ENCODE data around the gene APOL2.

The APOL2 gene

GRCh38 chr22:36286096-36286957 lies 47.0 kb upstream of the APOL2 start:
- TF ChIP-seq FOXP2 (optimal IDR thresholded peaks at IDR 0.05; ENCODE audit: borderline replicate concordance, extremely low read depth, extremely low read length, insufficient read depth) (no peak), POLR2AphosphoS5 (IDR thresholded peaks at IDR 0.05; ENCODE audit: low read depth, low read length) (no peak), SIN3A (IDR thresholded peaks at IDR 0.05; ENCODE audit: borderline replicate concordance, insufficient read depth, low read length) (no peak), TAF1 (IDR thresholded peaks at IDR 0.05; ENCODE audit: borderline replicate concordance, insufficient read depth, low read length) (no peak)
- TF ChIP-seq, protein P1, sequence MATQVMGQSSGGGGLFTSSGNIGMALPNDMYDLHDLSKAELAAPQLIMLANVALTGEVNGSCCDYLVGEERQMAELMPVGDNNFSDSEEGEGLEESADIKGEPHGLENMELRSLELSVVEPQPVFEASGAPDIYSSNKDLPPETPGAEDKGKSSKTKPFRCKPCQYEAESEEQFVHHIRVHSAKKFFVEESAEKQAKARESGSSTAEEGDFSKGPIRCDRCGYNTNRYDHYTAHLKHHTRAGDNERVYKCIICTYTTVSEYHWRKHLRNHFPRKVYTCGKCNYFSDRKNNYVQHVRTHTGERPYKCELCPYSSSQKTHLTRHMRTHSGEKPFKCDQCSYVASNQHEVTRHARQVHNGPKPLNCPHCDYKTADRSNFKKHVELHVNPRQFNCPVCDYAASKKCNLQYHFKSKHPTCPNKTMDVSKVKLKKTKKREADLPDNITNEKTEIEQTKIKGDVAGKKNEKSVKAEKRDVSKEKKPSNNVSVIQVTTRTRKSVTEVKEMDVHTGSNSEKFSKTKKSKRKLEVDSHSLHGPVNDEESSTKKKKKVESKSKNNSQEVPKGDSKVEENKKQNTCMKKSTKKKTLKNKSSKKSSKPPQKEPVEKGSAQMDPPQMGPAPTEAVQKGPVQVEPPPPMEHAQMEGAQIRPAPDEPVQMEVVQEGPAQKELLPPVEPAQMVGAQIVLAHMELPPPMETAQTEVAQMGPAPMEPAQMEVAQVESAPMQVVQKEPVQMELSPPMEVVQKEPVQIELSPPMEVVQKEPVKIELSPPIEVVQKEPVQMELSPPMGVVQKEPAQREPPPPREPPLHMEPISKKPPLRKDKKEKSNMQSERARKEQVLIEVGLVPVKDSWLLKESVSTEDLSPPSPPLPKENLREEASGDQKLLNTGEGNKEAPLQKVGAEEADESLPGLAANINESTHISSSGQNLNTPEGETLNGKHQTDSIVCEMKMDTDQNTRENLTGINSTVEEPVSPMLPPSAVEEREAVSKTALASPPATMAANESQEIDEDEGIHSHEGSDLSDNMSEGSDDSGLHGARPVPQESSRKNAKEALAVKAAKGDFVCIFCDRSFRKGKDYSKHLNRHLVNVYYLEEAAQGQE (IDR thresholded peaks at IDR 0.05; ENCODE audit: insufficient read depth in 1 of 2, low read depth in 2 of 2, low read length in 2 of 2), result no peak

GRCh38 chr22:36285545-36285944 lies 46.2 kb upstream of the APOL2 start:
- TF ChIP-seq SIN3A (IDR thresholded peaks at IDR 0.05; ENCODE audit: borderline replicate concordance, insufficient read depth, low read length) (no peak), FOXP2 (optimal IDR thresholded peaks at IDR 0.05; ENCODE audit: borderline replicate concordance, extremely low read depth, extremely low read length, insufficient read depth) (no peak), POLR2AphosphoS5 (IDR thresholded peaks at IDR 0.05; ENCODE audit: low read depth, low read length) (no peak), TAF1 (IDR thresholded peaks at IDR 0.05; ENCODE audit: borderline replicate concordance, insufficient read depth, low read length) (no peak)
- TF ChIP-seq, protein P1 (IDR thresholded peaks at IDR 0.05; ENCODE audit: insufficient read depth in 1 of 2, low read depth in 2 of 2, low read length in 2 of 2), result no peak

- TF ChIP-seq TAF1 (IDR thresholded peaks at IDR 0.05; ENCODE audit: borderline replicate concordance, insufficient read depth, low read length), result no peak
- no peak for TF ChIP-seq POLR2AphosphoS5 (IDR thresholded peaks at IDR 0.05; ENCODE audit: low read depth, low read length)
- no peak for TF ChIP-seq FOXP2 (optimal IDR thresholded peaks at IDR 0.05; ENCODE audit: borderline replicate concordance, extremely low read depth, extremely low read length, insufficient read depth)
- TF ChIP-seq SIN3A (IDR thresholded peaks at IDR 0.05; ENCODE audit: borderline replicate concordance, insufficient read depth, low read length), result no peak
- TF ChIP-seq, protein P1 (IDR thresholded peaks at IDR 0.05; ENCODE audit: insufficient read depth in 1 of 2, low read depth in 2 of 2, low read length in 2 of 2), result no peak
Observed at GRCh38 chr22:36285017-36285416, 45.7 kb upstream of the APOL2 start.

GRCh38 chr22:36284171-36284571 lies 44.8 kb upstream of the APOL2 start:
- TF ChIP-seq POLR2AphosphoS5 (IDR thresholded peaks at IDR 0.05; ENCODE audit: low read depth, low read length), result no peak

DNA sequence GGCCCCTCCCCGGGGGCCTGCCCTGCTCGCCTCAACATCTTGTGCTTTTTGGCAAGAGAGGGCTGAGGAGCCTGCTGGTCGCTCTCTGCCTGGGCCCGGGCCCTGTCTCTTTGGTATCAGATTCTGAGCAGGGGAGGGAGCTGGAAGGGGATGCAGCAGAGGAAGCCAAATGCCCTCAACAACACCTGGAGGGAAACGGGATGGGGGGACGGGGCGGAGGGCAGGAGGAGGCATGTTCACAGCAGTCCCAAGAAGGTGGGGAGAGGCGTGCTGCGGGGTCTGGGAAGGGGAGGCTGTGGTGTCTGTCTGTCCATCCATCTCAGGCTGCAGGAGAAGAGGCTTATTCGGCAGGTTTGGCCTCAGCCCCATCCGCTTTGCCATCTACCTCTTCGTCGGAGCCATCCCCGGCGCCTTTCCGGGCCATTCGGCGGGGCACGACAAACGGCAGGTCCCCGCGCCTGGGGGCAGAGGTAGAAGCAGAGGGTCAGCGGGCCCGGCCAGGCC lies 43.1 kb upstream of the APOL2 start:
- no peak for TF ChIP-seq TAF1 (IDR thresholded peaks at IDR 0.05; ENCODE audit: borderline replicate concordance, insufficient read depth, low read length)
- TF ChIP-seq POLR2AphosphoS5 (IDR thresholded peaks at IDR 0.05; ENCODE audit: low read depth, low read length), result no peak
- no peak for TF ChIP-seq SIN3A (IDR thresholded peaks at IDR 0.05; ENCODE audit: borderline replicate concordance, insufficient read depth, low read length)
- TF ChIP-seq FOXP2 (optimal IDR thresholded peaks at IDR 0.05; ENCODE audit: borderline replicate concordance, extremely low read depth, extremely low read length, insufficient read depth), result no peak
- TF ChIP-seq, protein P1 (IDR thresholded peaks at IDR 0.05; ENCODE audit: insufficient read depth in 1 of 2, low read depth in 2 of 2, low read length in 2 of 2), result no peak

Measured in PFSK-1 (cell line).